Glutamatergic neuron (in vitro differentiated cells): ENCODE measurements around the gene DHPS. TPM values are rescaled to one million over a fixed set of nuclear protein-coding genes. Genes with fewer than 3 reads are reported as not detected.
A peak's percentile ranks its signal among the peaks of the same experiment; 100 is the strongest.
"Not testable (repeated sequence)": the region's sequence is repeated elsewhere in the genome, so short reads cannot be mapped to it uniquely, and the experiment has no call there.

Experiments used
- DNase-seq: peaks from one replicate; pipeline ENCODE4 v3.0.0; 2022
- H3K27ac Mint-ChIP-seq: one replicate; pipeline ENCODE4 v1.8.0; 2020; ENCODE audit warnings: mild to moderate bottlenecking, mixed read lengths, inconsistent platforms; ENCODE audit not compliant: unreplicated experiment
- H3K27me3 Mint-ChIP-seq: one replicate; pipeline ENCODE4 v1.8.0; 2020; ENCODE audit warnings: mild to moderate bottlenecking, moderate library complexity, mixed read lengths, inconsistent platforms; ENCODE audit not compliant: unreplicated experiment
- H3K36me3 Mint-ChIP-seq: one replicate; pipeline ENCODE4 v1.8.0; 2020; ENCODE audit warnings: mild to moderate bottlenecking, mixed read lengths, inconsistent platforms; ENCODE audit not compliant: unreplicated experiment
- H3K4me1 Mint-ChIP-seq: one replicate; pipeline ENCODE4 v1.8.0; 2020; ENCODE audit warnings: mild to moderate bottlenecking, low read depth, mixed read lengths, inconsistent platforms; ENCODE audit not compliant: unreplicated experiment
- H3K4me3 Mint-ChIP-seq: one replicate; pipeline ENCODE4 v1.8.0; 2020; ENCODE audit warnings: mild to moderate bottlenecking, mixed read lengths, inconsistent platforms; ENCODE audit not compliant: unreplicated experiment
- H3K9me3 Mint-ChIP-seq: one replicate; pipeline ENCODE4 v1.8.0; 2020; ENCODE audit warnings: mild to moderate bottlenecking, moderate library complexity, mixed read lengths, inconsistent platforms; ENCODE audit not compliant: unreplicated experiment
- CTCF ChIP-seq: fragments of 200-600 bp; sonication (generic); IDR thresholded peaks from one replicate; pipeline ENCODE4 v1.5.0; 2021; ENCODE audit not compliant: partially characterized antibody, unreplicated experiment
- total RNA-seq: library from RNA; stranded (reverse); fragmentation: NEBNext Ultra II Directional; extraction: Animal tissue kit (Norgen Biotek cat#: 25700); gene quantifications from one replicate; pipeline ENCODE4 v1.2.1, GENCODE V29; 2021; ENCODE audit not compliant: unreplicated experiment

DHPS gene
- total RNA-seq, 1 donor from 2014 or later: 116 TPM

DNA sequence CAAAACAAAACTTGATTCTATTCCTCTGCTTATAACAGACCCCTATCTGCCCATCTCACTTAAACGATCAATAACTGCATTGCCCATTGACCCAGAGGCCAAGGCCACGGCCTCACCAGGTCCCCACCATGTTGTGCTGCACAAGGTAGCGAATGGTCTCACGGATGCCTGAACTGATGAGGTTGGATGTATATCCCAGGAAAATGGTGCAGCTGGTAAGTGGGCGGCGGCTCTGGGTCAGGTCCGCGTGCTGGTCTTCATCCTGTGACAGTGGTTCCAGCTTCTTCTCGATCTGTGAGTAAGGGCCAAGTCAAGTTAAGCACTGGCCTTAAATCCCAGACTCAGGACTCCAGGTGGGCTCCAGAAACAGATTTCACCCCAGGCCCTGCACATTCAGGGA, 1.6 kb downstream of the DHPS start:
- Mint-ChIP-seq H3K36me3 (no peaks in the 10 kb centered on the region), H3K4me1 (no peaks in the 10 kb centered on the region), H3K27me3 (peaks cover 11% of the 10 kb centered on the region), H3K9me3 (peaks cover 7% of the 10 kb centered on the region), H3K27ac (no peak overlapping the region), H3K4me3 (peak overlapping the region; percentile 61)
- no peak for DNase-seq
- TF ChIP-seq CTCF: no peak

DNA sequence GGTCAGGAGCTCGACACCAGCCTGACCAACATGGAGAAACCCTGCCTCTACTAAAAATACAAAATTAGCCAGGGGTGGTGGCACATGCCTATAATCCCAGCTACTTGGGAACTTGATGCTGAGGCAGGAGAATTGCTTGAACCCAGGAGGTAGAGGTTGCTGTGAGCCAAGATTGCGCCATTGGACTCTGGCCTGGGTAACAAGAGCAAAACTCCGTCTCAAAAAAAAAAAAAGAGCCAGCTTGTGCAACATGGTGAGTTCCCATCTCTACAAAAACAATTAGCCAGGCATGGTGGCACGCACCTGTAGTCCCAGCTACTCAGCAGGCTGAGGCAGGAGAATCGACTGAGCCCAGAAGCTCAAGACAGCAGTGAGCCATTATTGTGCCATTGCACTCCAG, 3.6 kb downstream of the DHPS start:
- H3K27ac Mint-ChIP-seq, DNase-seq, H3K36me3 Mint-ChIP-seq, H3K27me3 Mint-ChIP-seq, H3K4me3 Mint-ChIP-seq, H3K4me1 Mint-ChIP-seq, H3K9me3 Mint-ChIP-seq: not testable (repeated sequence)

DNA sequence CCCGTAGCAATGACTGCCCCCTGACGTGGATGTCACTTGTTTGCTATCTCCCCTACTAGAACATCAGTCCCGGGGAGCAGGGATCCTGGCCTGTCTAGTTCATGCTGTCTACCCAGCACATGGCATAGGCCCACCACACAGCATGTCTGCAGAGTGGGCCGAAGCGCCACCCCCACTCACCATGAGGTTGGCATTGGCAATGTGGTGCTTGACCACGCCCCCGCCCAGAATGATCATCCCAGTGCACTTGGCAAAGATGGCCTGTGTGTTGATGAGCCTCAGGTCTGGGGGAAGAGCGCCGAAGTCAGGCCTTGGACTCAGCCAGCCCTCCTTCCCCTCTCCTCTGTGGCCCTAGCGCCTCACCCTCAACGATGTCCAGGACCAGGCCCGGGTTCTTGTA, 4.8 kb downstream of the DHPS start:
- H3K4me3 Mint-ChIP-seq: no peak overlapping the region
- no peak overlapping the region for H3K27ac Mint-ChIP-seq
- TF ChIP-seq CTCF: no peak
- H3K9me3 Mint-ChIP-seq: peaks cover 11% of the 10 kb centered on the region
- H3K27me3 Mint-ChIP-seq: peaks cover 12% of the 10 kb centered on the region
- H3K4me1 Mint-ChIP-seq: no peaks in the 10 kb centered on the region
- no peak for DNase-seq
- H3K36me3 Mint-ChIP-seq: no peaks in the 10 kb centered on the region

DNA sequence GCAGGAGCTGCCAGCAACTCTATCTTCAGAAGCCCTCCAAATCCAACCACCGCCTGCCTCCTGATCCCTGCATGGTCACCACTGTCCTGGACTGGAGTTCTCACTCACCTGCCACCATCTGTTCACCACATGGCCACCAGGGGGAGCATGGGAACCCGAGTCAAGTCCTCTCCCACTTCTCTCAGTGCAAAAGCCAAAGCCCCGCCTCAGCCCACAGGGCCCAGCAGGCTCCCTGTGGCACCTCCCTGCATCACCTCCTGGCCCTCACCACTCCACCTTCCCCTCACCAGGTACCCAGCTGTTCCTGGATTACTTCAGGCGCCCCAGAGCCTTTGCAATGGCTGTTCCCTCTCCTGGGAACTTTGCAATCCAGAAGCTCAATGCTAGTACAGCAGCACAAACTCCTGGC, 5.3 kb downstream of the DHPS start:
- Mint-ChIP-seq H3K27ac (peak overlapping the region; percentile 68), H3K4me3 (no peak overlapping the region)

GRCh38 chr19:12675940-12676339, 5.7 kb downstream of the DHPS start:
- Mint-ChIP-seq H3K4me3 (no peak overlapping the region), H3K9me3 (peaks cover 11% of the 10 kb centered on the region), H3K4me1 (no peaks in the 10 kb centered on the region), H3K36me3 (no peaks in the 10 kb centered on the region), H3K27ac (no peak overlapping the region), H3K27me3 (peaks cover 9% of the 10 kb centered on the region)
- no peak for TF ChIP-seq CTCF
- no peak for DNase-seq

More for the DNA sequence above, 5.3 kb downstream of the DHPS start:
- Mint-ChIP-seq H3K36me3 (no peaks in the 10 kb centered on the region), H3K9me3 (peaks cover 11% of the 10 kb centered on the region), H3K4me1 (no peaks in the 10 kb centered on the region), H3K27me3 (peaks cover 12% of the 10 kb centered on the region)
- TF ChIP-seq CTCF: peak; percentile 90
- peak; percentile 94 for DNase-seq

DNA sequence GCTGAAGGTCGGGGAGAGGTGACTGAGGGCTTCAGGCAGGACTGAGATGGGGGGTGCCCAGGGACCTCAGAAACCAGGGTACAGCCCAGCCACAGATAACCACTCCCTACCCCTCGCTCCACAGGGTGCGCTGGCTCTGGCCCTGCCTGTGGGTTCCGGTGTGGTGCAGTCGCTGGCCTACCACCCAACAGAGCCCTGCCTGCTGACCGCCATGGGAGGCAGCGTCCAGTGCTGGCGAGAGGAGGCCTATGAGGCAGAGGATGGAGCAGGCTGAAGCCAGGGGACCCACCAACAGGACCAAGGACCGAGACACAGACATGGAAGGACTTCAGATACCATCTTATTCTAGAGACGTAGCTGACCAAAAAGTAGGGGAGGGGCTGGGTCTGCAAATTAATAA, 6.3 kb downstream of the DHPS start:
- TF ChIP-seq CTCF: no peak
- no peaks in the 10 kb centered on the region for H3K36me3 Mint-ChIP-seq
- H3K27ac Mint-ChIP-seq: no peak overlapping the region
- H3K27me3 Mint-ChIP-seq: peaks cover 7% of the 10 kb centered on the region
- H3K4me1 Mint-ChIP-seq: no peaks in the 10 kb centered on the region
- DNase-seq: no peak
- H3K9me3 Mint-ChIP-seq: peaks cover 11% of the 10 kb centered on the region
- no peak overlapping the region for H3K4me3 Mint-ChIP-seq
